Testis (tissue), 3 donors: ENCODE data around the gene CAMTA1. TPM values are rescaled to one million over a fixed set of nuclear protein-coding genes. Genes with fewer than 3 reads are reported as not detected.

ENCODE experiments used
- DNase-seq: peaks from one replicate; pipeline ENCODE4 v3.0.0-alpha.2; 2019
- H3K27ac ChIP-seq, 2 donors: fragments of 200-600 bp; sonication (generic); one replicate each; pipeline ENCODE4 v1.5.1; 2019
- H3K27me3 ChIP-seq: fragments of 200-600 bp; sonication (generic); one replicate; pipeline ENCODE4 v1.5.1; 2019
- H3K36me3 ChIP-seq: fragments of 200-600 bp; sonication (generic); one replicate; pipeline ENCODE4 v1.5.1; 2017; ENCODE audit warnings: low read depth; ENCODE audit errors: missing control alignments
- H3K4me1 ChIP-seq: fragments of 200-600 bp; sonication (generic); one replicate; pipeline ENCODE4 v1.5.1; 2019
- H3K4me3 ChIP-seq, 2 donors: fragments of 200-600 bp; sonication (generic); one replicate each; pipeline ENCODE4 v1.5.1; 2017 to 2019
- H3K9me3 ChIP-seq: fragments of 200-600 bp; sonication (generic); one replicate; pipeline ENCODE4 v1.5.1; 2017
- CTCF ChIP-seq, 3 experiments: fragments of 450-650 bp in 2 of 3; fragments of 200-600 bp in 1 of 3; sonication (generic) in 1 of 3; IDR thresholded peaks; one replicate each; pipeline ENCODE4 v1.5.1; 2016 to 2019; ENCODE audit warnings: antibody characterized with exemption in 3 of 3, mild to moderate bottlenecking in 2 of 3, moderate library complexity in 1 of 3
- POLR2A ChIP-seq: fragments of 450-650 bp; IDR thresholded peaks from one replicate; pipeline ENCODE4 v1.6.1; 2017; ENCODE audit warnings: antibody characterized with exemption, mild to moderate bottlenecking, moderate library complexity
- WGBS, 2 donors: methylation state at CpG; one replicate each; pipeline ENCODE4 v1.1.5; 2018; 5-methylcytosine and 5-hydroxymethylcytosine counted together
- intact Hi-C: fragments of 100-400 bp; cut with DNase I; formaldehyde crosslinking; loops from one replicate; pipeline ENCODE4 v1.15.1; 2023; ENCODE audit warnings: low total_unique reads
- polyA plus RNA-seq: library from polyadenylated mRNA; stranded (reverse); fragments of 350-450 nt; fragmentation: Illumina TruSeq; extraction: RNeasy Lipid Tissue Mini Kit (QIAGEN cat#74804); gene quantifications from one replicate; pipeline ENCODE4 v1.2.3, GENCODE V29; 2014; ENCODE audit warnings: low read depth, low replicate concordance; ENCODE audit not compliant: insufficient read depth
- total RNA-seq, 2 donors: library from RNA; depleted of rRNA; stranded (reverse); fragments of >200 nt; gene quantifications; one replicate each; pipeline ENCODE4 v1.2.3, GENCODE V29; 2016

CAMTA1 gene
- total and polyA plus RNA-seq, 3 donors from 2014 or later, result 116 to 158 (median 119) TPM

- 74 to 90% methylated on average over 5 of the region's 5 CpGs for WGBS, 2 donors
- Histone ChIP-seq H3K27me3 (no peaks in the 10 kb centered on the region), H3K9me3 (no peaks in the 10 kb centered on the region), H3K4me3 (no peak overlapping the region), H3K4me1 (no peaks in the 10 kb centered on the region), H3K27ac (no peak overlapping the region), H3K36me3 (no peaks in the 10 kb centered on the region)
- intact Hi-C loops, result no loop called here
- DNase-seq, result no peak
- TF ChIP-seq CTCF (IDR thresholded peaks at IDR 0.05) (no peak), POLR2A (no peak)
These were observed 825.0 kb downstream of the CAMTA1 start for GRCh38 chr1:7610106-7610731.

- 85 to 89% methylated on average over 8 to 9 of the region's 9 CpGs for WGBS, 2 donors
- TF ChIP-seq CTCF (IDR thresholded peaks at IDR 0.05), result no peak
- TF ChIP-seq POLR2A, result no peak
- Histone ChIP-seq H3K4me1 (no peaks in the 10 kb centered on the region), H3K27ac (no peak overlapping the region), H3K4me3 (no peak overlapping the region), H3K27me3 (no peaks in the 10 kb centered on the region), H3K36me3 (no peaks in the 10 kb centered on the region), H3K9me3 (no peaks in the 10 kb centered on the region)
- no peak for DNase-seq
- intact Hi-C loops, result no loop called here
These were observed 825.7 kb downstream of the CAMTA1 start for GRCh38 chr1:7610936-7611335.

- Histone ChIP-seq H3K4me3 (no peak overlapping the region), H3K36me3 (no peaks in the 10 kb centered on the region), H3K27ac (no peak overlapping the region), H3K9me3 (no peaks in the 10 kb centered on the region), H3K4me1 (peaks cover 2% of the 10 kb centered on the region), H3K27me3 (no peaks in the 10 kb centered on the region)
- WGBS, 2 donors, result 90 to 92% methylated on average over 2 to 9 of the region's 9 CpGs
- TF ChIP-seq CTCF (IDR thresholded peaks at IDR 0.05) (no peak), POLR2A (no peak)
- intact Hi-C loops, result no loop called here
- DNase-seq, result no peak
These were observed 826.3 kb downstream of the CAMTA1 start for GRCh38 chr1:7611421-7612010.

- Histone ChIP-seq H3K4me3 (no peak overlapping the region), H3K9me3 (no peaks in the 10 kb centered on the region), H3K4me1 (peaks cover 7% of the 10 kb centered on the region), H3K27ac (no peak overlapping the region), H3K36me3 (no peaks in the 10 kb centered on the region), H3K27me3 (no peaks in the 10 kb centered on the region)
- no peak for DNase-seq
- WGBS, 2 donors, result 83 to 84% methylated on average over 17 to 18 of the region's 18 CpGs
- TF ChIP-seq CTCF (IDR thresholded peaks at IDR 0.05) (no peak), POLR2A (no peak)
- intact Hi-C loops, result no loop called here
These were observed 828.0 kb downstream of the CAMTA1 start for GRCh38 chr1:7613106-7613850.
